Rectal smooth muscle tissue (tissue), 1 donor: ENCODE results near the gene NR3C1.

ENCODE experiments used
- H3K27ac ChIP-seq: one replicate; pipeline ENCODE4 v1.7.0; 2013; ENCODE audit warnings: low read depth, low read length, inconsistent platforms
- H3K27me3 ChIP-seq: one replicate; pipeline ENCODE4 v1.7.0; 2013; ENCODE audit warnings: low read length; ENCODE audit not compliant: control insufficient read depth, insufficient read depth
- H3K36me3 ChIP-seq: one replicate; pipeline ENCODE4 v1.7.0; 2013; ENCODE audit warnings: low read length; ENCODE audit not compliant: control insufficient read depth, insufficient read depth
- H3K4me1 ChIP-seq: one replicate; pipeline ENCODE4 v1.7.0; 2013; ENCODE audit warnings: low read length; ENCODE audit not compliant: control insufficient read depth, insufficient read depth
- H3K4me3 ChIP-seq: one replicate; pipeline ENCODE4 v1.7.0; 2013; ENCODE audit warnings: low read length
- H3K9ac ChIP-seq: one replicate; pipeline ENCODE4 v1.7.0; 2013; ENCODE audit warnings: low read length

NR3C1 gene

GRCh38 chr5:143362664-143363227, 40.7 kb downstream of the NR3C1 start:
- Histone ChIP-seq H3K4me1 (peaks cover 5% of the 10 kb centered on the region), H3K27me3 (no peaks in the 10 kb centered on the region), H3K9ac (no peak overlapping the region), H3K4me3 (no peak overlapping the region), H3K27ac (no peak overlapping the region), H3K36me3 (no peaks in the 10 kb centered on the region)

DNA sequence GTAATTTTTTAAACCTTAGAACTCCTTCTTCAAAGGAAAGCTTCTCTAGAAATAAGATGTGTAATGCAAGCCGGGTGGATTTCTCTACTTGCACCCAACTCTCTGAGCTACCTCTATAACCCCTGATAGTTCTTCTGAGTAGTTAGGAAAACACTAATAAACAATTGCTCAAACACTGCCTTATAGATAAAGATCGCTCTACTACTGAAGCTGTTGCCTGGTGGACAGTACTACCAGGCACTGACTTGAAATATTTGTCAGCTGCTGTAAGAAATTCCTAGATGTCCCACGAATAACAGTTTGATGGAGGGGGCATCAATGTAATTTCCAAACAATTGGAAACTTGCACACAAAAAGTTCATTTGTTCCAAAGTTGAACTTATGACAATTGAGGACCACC, 42.0 kb downstream of the NR3C1 start:
- H3K36me3 ChIP-seq, result no peaks in the 10 kb centered on the region
- H3K27me3 ChIP-seq, result no peaks in the 10 kb centered on the region
- no peak overlapping the region for H3K27ac ChIP-seq
- no peak overlapping the region for H3K4me3 ChIP-seq
- H3K4me1 ChIP-seq, result peaks cover 5% of the 10 kb centered on the region
- H3K9ac ChIP-seq, result no peak overlapping the region

GRCh38 chr5:143360755-143361154, 42.7 kb downstream of the NR3C1 start:
- Histone ChIP-seq H3K4me3 (no peak overlapping the region), H3K27ac (no peak overlapping the region), H3K36me3 (no peaks in the 10 kb centered on the region), H3K27me3 (no peaks in the 10 kb centered on the region), H3K4me1 (peaks cover 6% of the 10 kb centered on the region), H3K9ac (no peak overlapping the region)

GRCh38 chr5:143359869-143360268, 43.6 kb downstream of the NR3C1 start:
- Histone ChIP-seq H3K4me3 (no peak overlapping the region), H3K9ac (no peak overlapping the region), H3K36me3 (no peaks in the 10 kb centered on the region), H3K27me3 (no peaks in the 10 kb centered on the region), H3K4me1 (peaks cover 10% of the 10 kb centered on the region), H3K27ac (no peak overlapping the region)

DNA sequence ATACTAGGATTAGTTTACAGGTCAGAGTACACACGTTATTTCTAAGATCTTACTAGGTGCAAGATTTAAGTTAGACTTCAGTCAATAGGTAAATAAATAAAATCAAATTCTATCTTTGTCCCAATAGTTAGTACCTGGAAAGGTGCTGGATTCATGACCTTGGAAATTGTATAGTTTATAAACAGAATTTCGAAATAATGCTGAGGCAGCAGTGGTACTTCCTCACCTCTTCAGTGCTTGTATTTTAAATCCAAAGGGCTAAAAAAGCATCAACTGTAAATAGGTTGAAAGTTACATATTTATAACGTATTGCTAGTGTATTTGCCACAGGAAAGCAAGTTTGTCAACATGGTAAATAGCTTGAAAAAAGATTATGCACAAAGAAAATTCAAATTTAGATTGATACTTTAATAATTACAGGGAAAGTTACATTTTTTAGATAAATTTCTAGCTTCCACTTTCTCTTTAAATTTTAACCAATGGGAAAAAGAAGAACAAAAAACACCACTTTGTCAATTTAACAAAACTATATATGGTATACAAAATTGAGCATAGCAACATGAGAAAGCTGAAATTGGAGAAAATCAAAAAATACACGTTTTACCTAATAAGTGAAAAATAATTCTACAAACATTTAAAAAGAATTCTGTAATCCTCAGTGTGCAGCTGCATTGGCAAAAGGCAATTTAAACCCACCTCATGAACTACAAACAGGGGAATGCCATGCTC, 46.5 kb downstream of the NR3C1 start:
- Histone ChIP-seq H3K9ac (no peak overlapping the region), H3K36me3 (no peaks in the 10 kb centered on the region), H3K27me3 (no peaks in the 10 kb centered on the region), H3K4me3 (no peak overlapping the region), H3K27ac (no peak overlapping the region), H3K4me1 (peaks cover 10% of the 10 kb centered on the region)

DNA sequence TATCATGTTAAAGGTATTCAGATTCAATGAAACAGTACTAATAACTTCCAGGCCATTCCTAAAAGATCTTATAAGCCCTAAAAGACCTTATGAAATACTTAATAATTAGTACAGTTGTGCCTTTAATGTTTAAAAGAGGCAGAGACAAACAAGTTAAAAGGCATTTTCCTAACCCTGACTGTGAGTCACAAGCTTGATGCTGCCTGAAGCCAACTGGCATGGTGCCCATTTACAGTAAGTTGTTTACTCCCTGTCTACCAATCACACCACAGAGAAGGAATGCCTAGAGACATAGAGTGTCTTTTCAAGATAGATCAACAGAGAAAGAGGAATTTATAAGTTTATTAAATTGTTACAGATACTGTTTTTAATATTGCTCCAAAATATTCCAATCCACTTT, 47.8 kb downstream of the NR3C1 start:
- H3K4me3 ChIP-seq, result no peak overlapping the region
- no peaks in the 10 kb centered on the region for H3K36me3 ChIP-seq
- no peak overlapping the region for H3K9ac ChIP-seq
- H3K27ac ChIP-seq, result no peak overlapping the region
- H3K27me3 ChIP-seq, result no peaks in the 10 kb centered on the region
- H3K4me1 ChIP-seq, result peaks cover 10% of the 10 kb centered on the region

- Histone ChIP-seq H3K27me3 (no peaks in the 10 kb centered on the region), H3K36me3 (no peaks in the 10 kb centered on the region), H3K4me1 (peaks cover 8% of the 10 kb centered on the region), H3K27ac (no peak overlapping the region), H3K4me3 (no peak overlapping the region), H3K9ac (no peak overlapping the region)
These were observed 49.5 kb downstream of the NR3C1 start for GRCh38 chr5:143354025-143354424.

GRCh38 chr5:143352691-143353090, 50.8 kb downstream of the NR3C1 start:
- Histone ChIP-seq H3K27me3 (no peaks in the 10 kb centered on the region), H3K27ac (no peak overlapping the region), H3K4me1 (peaks cover 8% of the 10 kb centered on the region), H3K36me3 (no peaks in the 10 kb centered on the region), H3K4me3 (no peak overlapping the region), H3K9ac (no peak overlapping the region)

GRCh38 chr5:143350751-143351602, 52.5 kb downstream of the NR3C1 start:
- Histone ChIP-seq H3K4me1 (peaks cover 8% of the 10 kb centered on the region), H3K27me3 (no peaks in the 10 kb centered on the region), H3K36me3 (no peaks in the 10 kb centered on the region), H3K4me3 (no peak overlapping the region), H3K27ac (no peak overlapping the region), H3K9ac (no peak overlapping the region)

GRCh38 chr5:143350341-143350740, 53.1 kb downstream of the NR3C1 start:
- Histone ChIP-seq H3K36me3 (no peaks in the 10 kb centered on the region), H3K4me1 (peaks cover 3% of the 10 kb centered on the region), H3K9ac (no peak overlapping the region), H3K27ac (no peak overlapping the region), H3K27me3 (no peaks in the 10 kb centered on the region), H3K4me3 (no peak overlapping the region)

DNA sequence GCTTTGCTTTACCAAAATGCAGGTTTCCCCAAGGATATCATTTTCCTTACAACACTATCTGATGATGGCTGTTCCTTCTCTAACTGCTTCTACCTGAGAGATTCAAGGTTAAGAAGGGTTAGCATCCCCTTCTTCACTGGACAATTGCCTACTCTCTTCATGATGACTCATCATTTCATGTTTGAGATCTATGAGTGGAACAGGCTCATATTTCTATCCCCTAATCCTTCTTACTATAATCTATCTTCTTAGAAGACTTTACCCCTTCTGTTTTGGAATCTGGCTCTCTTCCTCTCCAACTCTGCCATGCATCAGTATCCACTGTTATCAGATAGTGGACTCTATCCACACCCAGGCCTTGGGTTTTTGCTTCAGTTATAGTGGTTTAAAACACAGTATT, 54.3 kb downstream of the NR3C1 start:
- H3K36me3 ChIP-seq, result no peaks in the 10 kb centered on the region
- H3K4me3 ChIP-seq, result no peak overlapping the region
- no peak overlapping the region for H3K27ac ChIP-seq
- H3K4me1 ChIP-seq, result peaks cover 3% of the 10 kb centered on the region
- H3K9ac ChIP-seq, result no peak overlapping the region
- no peaks in the 10 kb centered on the region for H3K27me3 ChIP-seq

- H3K36me3 ChIP-seq, result no peaks in the 10 kb centered on the region
- H3K9ac ChIP-seq, result no peak overlapping the region
- H3K27me3 ChIP-seq, result no peaks in the 10 kb centered on the region
- H3K4me1 ChIP-seq, result peaks cover 3% of the 10 kb centered on the region
- no peak overlapping the region for H3K27ac ChIP-seq
- no peak overlapping the region for H3K4me3 ChIP-seq
These were observed 55.7 kb downstream of the NR3C1 start for GRCh38 chr5:143347698-143348344.
